GM12891 (cell line): ENCODE data around the gene ALPI.

Experiments used
- PAX5 ChIP-seq: IDR thresholded peaks from 2 replicates; pipeline ENCODE4 v1.6.1; 2011; ENCODE audit warnings: low read length, moderate library complexity, mild to moderate bottlenecking; ENCODE audit not compliant: insufficient read depth, severe bottlenecking
- POLR2A ChIP-seq: IDR thresholded peaks from 2 replicates; pipeline ENCODE4 v1.6.1; 2011; ENCODE audit warnings: low read depth, low read length, control low read depth
- POLR2AphosphoS5 ChIP-seq: IDR thresholded peaks from 2 replicates; pipeline ENCODE4 v1.6.1; 2011; ENCODE audit warnings: low read depth, low read length, control low read depth
- POU2F2 ChIP-seq: IDR thresholded peaks from 2 replicates; pipeline ENCODE4 v1.6.1; 2011; ENCODE audit warnings: low read depth, mild to moderate bottlenecking, control low read depth, low read length, moderate library complexity
- SPI1 ChIP-seq: IDR thresholded peaks from 2 replicates; pipeline ENCODE4 v1.6.1; 2011; ENCODE audit warnings: low read depth, low read length, control low read depth
- TAF1 ChIP-seq: IDR thresholded peaks from 2 replicates; pipeline ENCODE4 v1.6.1; 2011; ENCODE audit warnings: low read depth, low read length, control low read depth

GRCh38 chr2:232435805-232436204, 20.1 kb upstream of the ALPI start:
- no peak for TF ChIP-seq POLR2A
- no peak for TF ChIP-seq TAF1
- TF ChIP-seq POLR2AphosphoS5: no peak
- no peak for TF ChIP-seq POU2F2
- TF ChIP-seq SPI1: no peak
- TF ChIP-seq PAX5: no peak
